SK-N-SH treated with all-trans-retinoic acid at 6 μM for 48 hours (cell line): Measurements from ENCODE around the gene SLC35E3.

Experiments
- ATAC-seq: fragments of 200-7000 bp; cut with Tn5 transposase; 3 replicates; pipeline ENCODE4 v1.9.1; 2020; ENCODE audit warnings: mild to moderate bottlenecking, moderate library complexity
- ARNTL ChIP-seq: fragments of 450-650 bp; formaldehyde crosslinking; IDR thresholded peaks from 2 replicates; pipeline ENCODE4 v1.5.0; 2020; ENCODE audit warnings: low read depth, mild to moderate bottlenecking, moderate library complexity, borderline replicate concordance
- CSDC2 ChIP-seq: fragments of 250-450 bp; sonication (Bioruptor Pico); IDR thresholded peaks from 2 replicates; pipeline ENCODE4 v1.5.0; 2020; ENCODE audit warnings: mild to moderate bottlenecking, moderate library complexity
- ESRRG ChIP-seq: fragments of 250-450 bp; sonication (Bioruptor Pico); IDR thresholded peaks from 2 replicates; pipeline ENCODE4 v1.6.1; 2021; ENCODE audit warnings: mild to moderate bottlenecking
- GLIS3 ChIP-seq: fragments of 250-450 bp; sonication (Bioruptor Pico); IDR thresholded peaks from 2 replicates; pipeline ENCODE4 v1.5.0; 2020; ENCODE audit warnings: mild to moderate bottlenecking, moderate library complexity
- ISL1 ChIP-seq: fragments of 250-450 bp; sonication (Bioruptor Pico); IDR thresholded peaks from 2 replicates; pipeline ENCODE4 v2.1.2; 2022; ENCODE audit warnings: mild to moderate bottlenecking, moderate library complexity
- OSR1 ChIP-seq: fragments of 250-450 bp; sonication (Bioruptor Pico); IDR thresholded peaks from 2 replicates; pipeline ENCODE4 v1.8.0; 2022; ENCODE audit warnings: moderate library complexity, mild to moderate bottlenecking, inconsistent platforms
- PPARA ChIP-seq: fragments of 250-450 bp; sonication (Bioruptor Pico); IDR thresholded peaks from 2 replicates; pipeline ENCODE4 v1.5.0; 2020; ENCODE audit warnings: mild to moderate bottlenecking, borderline replicate concordance
- SNAI2 ChIP-seq: fragments of 250-450 bp; sonication (Bioruptor Pico); IDR thresholded peaks from 2 replicates; pipeline ENCODE4 v1.5.0; 2020; ENCODE audit warnings: mild to moderate bottlenecking, moderate library complexity
- TCF4 ChIP-seq: fragments of 250-450 bp; sonication (Bioruptor Pico); IDR thresholded peaks from 2 replicates; pipeline ENCODE4 v1.8.0; 2021; ENCODE audit warnings: mild to moderate bottlenecking, moderate library complexity, borderline replicate concordance
- ZFP3 ChIP-seq: fragments of 250-450 bp; sonication (Bioruptor Pico); IDR thresholded peaks from 2 replicates; pipeline ENCODE4 v1.5.0; 2020; ENCODE audit warnings: mild to moderate bottlenecking, moderate library complexity
- ZFP30 ChIP-seq: fragments of 450-650 bp; formaldehyde crosslinking; IDR thresholded peaks from 2 replicates; pipeline ENCODE4 v1.5.0; 2022; ENCODE audit warnings: mild to moderate bottlenecking, moderate library complexity
- ZNF565 ChIP-seq: fragments of 450-650 bp; formaldehyde crosslinking; conservative IDR thresholded peaks from 2 replicates; pipeline ENCODE4 v1.5.0; 2020; ENCODE audit warnings: low read depth, mild to moderate bottlenecking, moderate library complexity
- ZNF70 ChIP-seq: fragments of 450-650 bp; formaldehyde crosslinking; IDR thresholded peaks from 2 replicates; pipeline ENCODE4 v1.5.0; 2020; ENCODE audit warnings: mild to moderate bottlenecking, moderate library complexity
- TF ChIP-seq, protein P1 (sequence below): fragments of 250-450 bp; sonication (Bioruptor Pico); IDR thresholded peaks from 2 replicates; pipeline ENCODE4 v1.5.1; 2020; ENCODE audit warnings: low read depth, mild to moderate bottlenecking, moderate library complexity
- TF ChIP-seq, protein P2 (sequence below): fragments of 250-450 bp; sonication (Bioruptor Pico); IDR thresholded peaks from 2 replicates; pipeline ENCODE4 v1.8.0; 2020; ENCODE audit warnings: mild to moderate bottlenecking, moderate library complexity, borderline replicate concordance
- TF ChIP-seq, protein P3 (sequence below): fragments of 250-450 bp; sonication (Bioruptor Pico); IDR thresholded peaks from 2 replicates; pipeline ENCODE4 v1.5.1; 2021; ENCODE audit warnings: mild to moderate bottlenecking, moderate library complexity
- TF ChIP-seq, protein P4 (sequence below): fragments of 250-450 bp; sonication (Bioruptor Pico); IDR thresholded peaks from 2 replicates; pipeline ENCODE4 v1.5.0; 2020; ENCODE audit warnings: mild to moderate bottlenecking, moderate library complexity

The SLC35E3 gene

DNA sequence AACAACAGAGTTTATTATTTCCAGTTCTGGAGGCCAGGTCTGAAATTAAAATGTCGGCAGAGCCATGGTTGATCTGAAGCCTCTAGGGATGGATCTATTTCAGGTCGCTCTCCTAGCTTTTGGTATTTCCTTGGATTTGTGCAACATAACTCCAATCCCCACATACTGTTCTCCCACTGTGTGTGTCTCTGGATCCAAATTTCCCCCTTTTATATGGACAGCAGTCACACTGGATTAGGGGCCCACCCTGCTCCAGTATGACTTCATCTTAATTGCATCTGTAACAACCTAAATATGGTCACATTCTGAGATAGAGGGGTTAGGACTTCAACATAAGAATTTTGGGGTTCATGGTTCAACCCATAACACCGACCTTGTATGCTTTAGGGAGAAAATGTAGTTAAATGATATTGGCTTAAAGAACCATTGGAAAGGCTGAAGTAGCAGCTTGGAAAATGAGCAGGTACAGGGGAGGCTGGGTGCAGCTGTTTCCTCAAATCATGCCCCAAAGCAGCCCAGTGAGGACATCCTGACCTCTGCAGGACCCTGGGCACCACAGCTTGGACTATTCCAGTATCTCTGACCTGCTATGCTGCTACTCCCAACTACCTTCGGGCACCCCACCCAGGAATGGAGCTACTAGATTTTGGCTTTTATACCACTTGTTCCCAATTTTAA, 48.1 kb downstream of the SLC35E3 start:
- ATAC-seq = no peak
- no peak for TF ChIP-seq ZNF565 (CRISPR knock-in tag)
- TF ChIP-seq SNAI2 (CRISPR knock-in tag) = no peak
- TF ChIP-seq, protein P1, sequence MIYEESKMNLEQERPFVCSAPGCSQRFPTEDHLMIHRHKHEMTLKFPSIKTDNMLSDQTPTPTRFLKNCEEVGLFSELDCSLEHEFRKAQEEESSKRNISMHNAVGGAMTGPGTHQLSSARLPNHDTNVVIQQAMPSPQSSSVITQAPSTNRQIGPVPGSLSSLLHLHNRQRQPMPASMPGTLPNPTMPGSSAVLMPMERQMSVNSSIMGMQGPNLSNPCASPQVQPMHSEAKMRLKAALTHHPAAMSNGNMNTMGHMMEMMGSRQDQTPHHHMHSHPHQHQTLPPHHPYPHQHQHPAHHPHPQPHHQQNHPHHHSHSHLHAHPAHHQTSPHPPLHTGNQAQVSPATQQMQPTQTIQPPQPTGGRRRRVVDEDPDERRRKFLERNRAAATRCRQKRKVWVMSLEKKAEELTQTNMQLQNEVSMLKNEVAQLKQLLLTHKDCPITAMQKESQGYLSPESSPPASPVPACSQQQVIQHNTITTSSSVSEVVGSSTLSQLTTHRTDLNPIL (CRISPR knock-in tag) = no peak
- TF ChIP-seq ISL1 (CRISPR knock-in tag) = no peak

DNA sequence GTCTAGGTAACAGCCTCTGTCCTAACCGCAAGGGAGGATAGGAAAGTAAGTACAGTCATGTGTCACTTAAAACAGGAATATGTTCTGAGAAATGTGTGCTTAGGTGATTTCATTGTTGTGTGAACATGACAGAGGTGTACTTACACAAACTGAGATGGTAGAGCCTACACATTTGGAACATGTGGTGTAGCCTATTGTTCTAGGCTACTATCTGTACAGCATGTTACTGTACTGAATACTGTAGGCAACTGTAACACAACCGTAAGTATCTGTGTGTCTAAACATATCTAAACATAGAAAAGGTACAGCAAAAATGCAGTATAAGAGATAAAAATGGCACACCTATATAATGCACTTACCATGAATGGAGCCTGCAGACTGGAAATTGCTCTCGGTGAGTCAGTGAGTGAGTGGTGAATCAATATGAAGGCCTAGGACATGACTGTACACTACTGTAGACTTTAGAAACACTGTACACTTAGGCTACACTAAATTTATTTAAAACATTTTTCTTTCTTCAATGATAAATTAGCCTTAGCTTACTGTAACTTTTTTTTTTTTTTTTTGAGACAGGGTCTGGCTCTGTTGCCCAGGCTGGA, 48.8 kb downstream of the SLC35E3 start:
- ATAC-seq = peak; percentile 73; the same call in 2 of the 3 replicates
- no peak for TF ChIP-seq CSDC2 (CRISPR knock-in tag)
- TF ChIP-seq ZFP3 (CRISPR knock-in tag) = no peak

DNA sequence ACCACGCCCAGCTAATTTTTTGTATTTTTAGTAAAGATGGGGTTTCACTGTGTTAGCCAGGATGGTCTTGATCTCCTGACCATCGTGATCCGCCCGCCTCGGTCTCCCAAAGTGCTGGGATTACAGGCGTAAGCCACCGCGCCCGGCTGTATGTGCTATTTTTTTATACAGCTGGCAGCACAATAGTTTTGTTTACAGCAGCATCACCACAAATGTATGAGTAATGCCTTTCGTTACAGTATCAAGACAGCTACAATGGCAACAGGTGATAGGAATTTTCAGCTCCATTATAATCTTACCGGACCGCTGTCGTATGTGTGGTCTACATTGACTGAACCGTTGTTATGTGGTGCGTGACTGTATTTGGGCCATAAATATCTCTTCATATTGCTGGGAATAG, 50.4 kb downstream of the SLC35E3 start:
- no peak for ATAC-seq

DNA sequence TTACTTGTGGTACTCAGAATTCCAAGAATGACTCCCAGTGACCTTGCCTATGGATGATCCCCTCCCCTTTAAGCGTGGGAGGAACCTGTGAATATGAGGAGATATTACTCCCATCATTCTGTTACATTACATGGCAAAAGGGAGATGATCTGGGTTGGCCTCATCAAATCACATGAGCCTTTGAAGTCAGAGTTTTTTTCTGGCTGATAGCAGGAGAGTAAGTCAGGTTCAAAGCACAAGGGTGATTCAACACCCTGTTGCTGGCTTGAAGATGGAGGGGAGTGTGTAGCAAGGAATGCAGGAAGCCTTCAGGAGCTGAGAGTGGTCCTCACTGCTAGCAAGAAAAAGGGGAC, 52.9 kb downstream of the SLC35E3 start:
- ATAC-seq = no peak
- TF ChIP-seq ZNF565 (CRISPR knock-in tag) = no peak
- TF ChIP-seq ZFP3 (CRISPR knock-in tag) = no peak
- no peak for TF ChIP-seq ISL1 (CRISPR knock-in tag)
- TF ChIP-seq SNAI2 (CRISPR knock-in tag) = no peak
- TF ChIP-seq PPARA (CRISPR knock-in tag) = no peak
- TF ChIP-seq, protein P2, sequence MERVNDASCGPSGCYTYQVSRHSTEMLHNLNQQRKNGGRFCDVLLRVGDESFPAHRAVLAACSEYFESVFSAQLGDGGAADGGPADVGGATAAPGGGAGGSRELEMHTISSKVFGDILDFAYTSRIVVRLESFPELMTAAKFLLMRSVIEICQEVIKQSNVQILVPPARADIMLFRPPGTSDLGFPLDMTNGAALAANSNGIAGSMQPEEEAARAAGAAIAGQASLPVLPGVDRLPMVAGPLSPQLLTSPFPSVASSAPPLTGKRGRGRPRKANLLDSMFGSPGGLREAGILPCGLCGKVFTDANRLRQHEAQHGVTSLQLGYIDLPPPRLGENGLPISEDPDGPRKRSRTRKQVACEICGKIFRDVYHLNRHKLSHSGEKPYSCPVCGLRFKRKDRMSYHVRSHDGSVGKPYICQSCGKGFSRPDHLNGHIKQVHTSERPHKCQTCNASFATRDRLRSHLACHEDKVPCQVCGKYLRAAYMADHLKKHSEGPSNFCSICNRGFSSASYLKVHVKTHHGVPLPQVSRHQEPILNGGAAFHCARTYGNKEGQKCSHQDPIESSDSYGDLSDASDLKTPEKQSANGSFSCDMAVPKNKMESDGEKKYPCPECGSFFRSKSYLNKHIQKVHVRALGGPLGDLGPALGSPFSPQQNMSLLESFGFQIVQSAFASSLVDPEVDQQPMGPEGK (CRISPR knock-in tag) = no peak
- no peak for TF ChIP-seq OSR1 (CRISPR knock-in tag)
- no peak for TF ChIP-seq ESRRG (CRISPR knock-in tag)

More for the DNA sequence above, 50.4 kb downstream of the SLC35E3 start:
- TF ChIP-seq TCF4 (CRISPR knock-in tag) (no peak), GLIS3 (CRISPR knock-in tag) (no peak)
- TF ChIP-seq, protein P1 (CRISPR knock-in tag) = no peak
- TF ChIP-seq, protein P3, sequence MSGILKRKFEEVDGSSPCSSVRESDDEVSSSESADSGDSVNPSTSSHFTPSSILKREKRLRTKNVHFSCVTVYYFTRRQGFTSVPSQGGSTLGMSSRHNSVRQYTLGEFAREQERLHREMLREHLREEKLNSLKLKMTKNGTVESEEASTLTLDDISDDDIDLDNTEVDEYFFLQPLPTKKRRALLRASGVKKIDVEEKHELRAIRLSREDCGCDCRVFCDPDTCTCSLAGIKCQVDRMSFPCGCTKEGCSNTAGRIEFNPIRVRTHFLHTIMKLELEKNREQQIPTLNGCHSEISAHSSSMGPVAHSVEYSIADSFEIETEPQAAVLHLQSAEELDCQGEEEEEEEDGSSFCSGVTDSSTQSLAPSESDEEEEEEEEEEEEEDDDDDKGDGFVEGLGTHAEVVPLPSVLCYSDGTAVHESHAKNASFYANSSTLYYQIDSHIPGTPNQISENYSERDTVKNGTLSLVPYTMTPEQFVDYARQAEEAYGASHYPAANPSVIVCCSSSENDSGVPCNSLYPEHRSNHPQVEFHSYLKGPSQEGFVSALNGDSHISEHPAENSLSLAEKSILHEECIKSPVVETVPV (CRISPR knock-in tag) = no peak
- TF ChIP-seq, protein P4, sequence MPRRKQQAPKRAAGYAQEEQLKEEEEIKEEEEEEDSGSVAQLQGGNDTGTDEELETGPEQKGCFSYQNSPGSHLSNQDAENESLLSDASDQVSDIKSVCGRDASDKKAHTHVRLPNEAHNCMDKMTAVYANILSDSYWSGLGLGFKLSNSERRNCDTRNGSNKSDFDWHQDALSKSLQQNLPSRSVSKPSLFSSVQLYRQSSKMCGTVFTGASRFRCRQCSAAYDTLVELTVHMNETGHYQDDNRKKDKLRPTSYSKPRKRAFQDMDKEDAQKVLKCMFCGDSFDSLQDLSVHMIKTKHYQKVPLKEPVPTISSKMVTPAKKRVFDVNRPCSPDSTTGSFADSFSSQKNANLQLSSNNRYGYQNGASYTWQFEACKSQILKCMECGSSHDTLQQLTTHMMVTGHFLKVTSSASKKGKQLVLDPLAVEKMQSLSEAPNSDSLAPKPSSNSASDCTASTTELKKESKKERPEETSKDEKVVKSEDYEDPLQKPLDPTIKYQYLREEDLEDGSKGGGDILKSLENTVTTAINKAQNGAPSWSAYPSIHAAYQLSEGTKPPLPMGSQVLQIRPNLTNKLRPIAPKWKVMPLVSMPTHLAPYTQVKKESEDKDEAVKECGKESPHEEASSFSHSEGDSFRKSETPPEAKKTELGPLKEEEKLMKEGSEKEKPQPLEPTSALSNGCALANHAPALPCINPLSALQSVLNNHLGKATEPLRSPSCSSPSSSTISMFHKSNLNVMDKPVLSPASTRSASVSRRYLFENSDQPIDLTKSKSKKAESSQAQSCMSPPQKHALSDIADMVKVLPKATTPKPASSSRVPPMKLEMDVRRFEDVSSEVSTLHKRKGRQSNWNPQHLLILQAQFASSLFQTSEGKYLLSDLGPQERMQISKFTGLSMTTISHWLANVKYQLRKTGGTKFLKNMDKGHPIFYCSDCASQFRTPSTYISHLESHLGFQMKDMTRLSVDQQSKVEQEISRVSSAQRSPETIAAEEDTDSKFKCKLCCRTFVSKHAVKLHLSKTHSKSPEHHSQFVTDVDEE (CRISPR knock-in tag) = no peak

DNA sequence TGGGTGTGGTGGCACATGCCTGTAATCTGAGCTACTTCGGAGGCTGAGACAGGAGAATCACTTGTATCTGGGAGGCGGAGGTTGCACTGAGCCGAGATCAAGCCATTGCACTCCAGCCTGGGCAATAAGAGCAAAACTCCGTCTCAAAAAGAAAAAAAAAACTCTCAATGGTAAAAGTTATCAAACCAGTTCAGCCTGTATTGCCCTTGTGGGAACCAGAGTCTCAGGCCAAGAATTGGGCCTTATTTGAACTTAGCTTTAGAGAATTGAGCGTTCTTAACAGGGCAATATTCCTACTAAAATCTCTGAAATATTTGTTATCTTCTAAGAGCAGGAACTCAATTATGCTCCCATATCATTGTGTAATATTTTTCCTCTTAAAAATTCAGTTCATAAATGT, 54.3 kb downstream of the SLC35E3 start:
- no peak for ATAC-seq
- TF ChIP-seq, protein P4 (CRISPR knock-in tag) = no peak
- TF ChIP-seq, protein P1 (CRISPR knock-in tag) = no peak
- TF ChIP-seq ZNF70 (CRISPR knock-in tag) (no peak), PPARA (CRISPR knock-in tag) (no peak), TCF4 (CRISPR knock-in tag) (no peak), ARNTL (CRISPR knock-in tag) (no peak), ISL1 (CRISPR knock-in tag) (no peak), ZFP30 (no peak), GLIS3 (CRISPR knock-in tag) (no peak), CSDC2 (CRISPR knock-in tag) (no peak)
